Sigmoid colon (tissue), 4 donors: Measurements from ENCODE around the gene TJP3.

Experiments used
- EP300 ChIP-seq, 4 donors: sonication (generic); formaldehyde crosslinking; IDR thresholded peaks; one replicate each; pipeline ENCODE4 v1.6.1; 2017; ENCODE audit warnings: antibody characterized with exemption in 4 of 4
- TF ChIP-seq, protein P1 (sequence below), 4 experiments: fragments of 450-650 bp in 3 of 4; fragments of 200-600 bp in 1 of 4; IDR thresholded peaks; one replicate each; pipeline ENCODE4 v1.5.1; 2016 to 2019; ENCODE audit warnings: antibody characterized with exemption in 4 of 4, mild to moderate bottlenecking in 3 of 4, moderate library complexity in 2 of 4

DNA sequence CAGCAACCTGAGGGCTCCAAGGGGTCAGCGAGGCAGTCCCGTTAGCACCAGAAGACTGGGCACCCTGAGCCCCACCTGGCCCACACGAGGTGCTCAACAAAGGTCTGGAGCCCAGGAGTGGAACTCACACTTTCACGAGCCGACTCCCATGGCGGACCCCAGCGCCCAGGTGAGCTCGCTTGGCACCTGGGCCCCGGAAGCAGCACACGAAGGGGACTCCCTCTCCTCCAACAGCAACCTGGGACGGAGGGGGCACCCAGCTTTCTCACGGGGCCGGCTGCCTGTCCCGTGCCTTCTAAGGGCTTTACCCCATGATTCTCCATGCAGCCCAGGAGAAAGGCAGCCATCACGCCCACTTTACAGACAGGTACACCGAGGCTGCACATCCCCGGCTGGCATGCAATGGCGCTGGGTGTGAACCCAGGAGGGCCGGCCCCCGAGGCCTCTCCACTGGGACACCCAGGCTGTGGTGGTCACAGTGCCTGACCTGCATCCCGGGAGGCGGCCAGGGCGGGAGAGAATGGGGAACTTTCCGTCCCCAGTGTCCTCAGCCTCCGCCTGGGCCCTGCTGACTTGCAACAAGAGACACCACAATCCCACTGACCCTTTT, 13.0 kb upstream of the TJP3 start:
- no peak for TF ChIP-seq EP300 (IDR thresholded peaks at IDR 0.05)
- TF ChIP-seq, protein P1, sequence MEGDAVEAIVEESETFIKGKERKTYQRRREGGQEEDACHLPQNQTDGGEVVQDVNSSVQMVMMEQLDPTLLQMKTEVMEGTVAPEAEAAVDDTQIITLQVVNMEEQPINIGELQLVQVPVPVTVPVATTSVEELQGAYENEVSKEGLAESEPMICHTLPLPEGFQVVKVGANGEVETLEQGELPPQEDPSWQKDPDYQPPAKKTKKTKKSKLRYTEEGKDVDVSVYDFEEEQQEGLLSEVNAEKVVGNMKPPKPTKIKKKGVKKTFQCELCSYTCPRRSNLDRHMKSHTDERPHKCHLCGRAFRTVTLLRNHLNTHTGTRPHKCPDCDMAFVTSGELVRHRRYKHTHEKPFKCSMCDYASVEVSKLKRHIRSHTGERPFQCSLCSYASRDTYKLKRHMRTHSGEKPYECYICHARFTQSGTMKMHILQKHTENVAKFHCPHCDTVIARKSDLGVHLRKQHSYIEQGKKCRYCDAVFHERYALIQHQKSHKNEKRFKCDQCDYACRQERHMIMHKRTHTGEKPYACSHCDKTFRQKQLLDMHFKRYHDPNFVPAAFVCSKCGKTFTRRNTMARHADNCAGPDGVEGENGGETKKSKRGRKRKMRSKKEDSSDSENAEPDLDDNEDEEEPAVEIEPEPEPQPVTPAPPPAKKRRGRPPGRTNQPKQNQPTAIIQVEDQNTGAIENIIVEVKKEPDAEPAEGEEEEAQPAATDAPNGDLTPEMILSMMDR (IDR thresholded peaks at IDR 0.05), result no peak
